Spleen (tissue), 7 donors: ENCODE data around the gene PCNX1.

Experiments used
- CTCF ChIP-seq, 11 experiments: fragments of 200-600 bp in 7 of 11; fragments of 450-650 bp in 4 of 11; sonication (generic) in 4 of 11; IDR thresholded peaks in 8 of 11; conservative IDR thresholded peaks in 3 of 11; 1 replicate in 7 of 11; 2 replicates in 4 of 11; pipeline versions ENCODE4 v1.4.0 to v1.8.0; 2016 to 2021; ENCODE audit warnings: antibody characterized with exemption in 11 of 11, inconsistent platforms in 4 of 11, mild to moderate bottlenecking in 1 of 11
- POLR2AphosphoS5 ChIP-seq, 3 donors: sonication (generic); formaldehyde crosslinking; IDR thresholded peaks; one replicate each; pipeline ENCODE4 v1.5.1; 2017; ENCODE audit warnings: antibody characterized with exemption in 3 of 3
- donor health status: DM: no; HTN: no; CAD: no; lungs with moderate emphysema.
- donor health status: DM: no; HTN: no; CAD: no.
- donor health status: DM: no; HTN: no; CAD: no.

- TF ChIP-seq POLR2AphosphoS5 (IDR thresholded peaks at IDR 0.05): no peak
- no peak for TF ChIP-seq CTCF (IDR thresholded peaks at IDR 0.05 in 8 of 11, conservative IDR thresholded peaks at IDR 0.05 in 3 of 11)
These were observed 123.7 kb downstream of the PCNX1 start for GRCh38 chr14:71031000-71031399.
